ENCODE data around the gene SEC22C. TPM values are rescaled to one million over a fixed set of nuclear protein-coding genes. Genes with fewer than 3 reads are reported as not detected.
A peak's percentile ranks its signal among the peaks of the same experiment; 100 is the strongest.

Gene SEC22C
- total RNA-seq, 1 donor from 2014 or later = 55.0 TPM

GRCh38 chr3:42545284-42545900 is 36.4 kb downstream of the SEC22C start:
- Histone ChIP-seq H3K36me3 (ENCODE audit: control insufficient read depth, insufficient read depth, low read length) (no peaks in the 10 kb centered on the region), H3K4me3 (ENCODE audit: low read depth, low read length) (no peak overlapping the region), H3K27me3 (ENCODE audit: control insufficient read depth, insufficient read depth, low read length) (no peaks in the 10 kb centered on the region)
- FAIRE-seq (no peak), DNase-seq (ENCODE audit: low read depth) (no peak)
- no peak for TF ChIP-seq CTCF (IDR thresholded peaks at IDR 0.05; ENCODE audit: insufficient read depth, low read length, severe bottlenecking)

- TF ChIP-seq CTCF (IDR thresholded peaks at IDR 0.05; ENCODE audit: insufficient read depth, low read length, severe bottlenecking) = peak; percentile 20
- Histone ChIP-seq H3K4me3 (ENCODE audit: low read depth, low read length) (no peak overlapping the region), H3K36me3 (ENCODE audit: control insufficient read depth, insufficient read depth, low read length) (no peaks in the 10 kb centered on the region), H3K27me3 (ENCODE audit: control insufficient read depth, insufficient read depth, low read length) (no peaks in the 10 kb centered on the region)
- DNase-seq (ENCODE audit: low read depth) = no peak
- no peak for FAIRE-seq
These were observed 37.1 kb downstream of the SEC22C start for GRCh38 chr3:42544492-42545283.

GRCh38 chr3:42541079-42541478 is 40.7 kb downstream of the SEC22C start:
- TF ChIP-seq CTCF (IDR thresholded peaks at IDR 0.05; ENCODE audit: insufficient read depth, low read length, severe bottlenecking) = no peak
- Histone ChIP-seq H3K36me3 (ENCODE audit: control insufficient read depth, insufficient read depth, low read length) (no peaks in the 10 kb centered on the region), H3K4me3 (ENCODE audit: low read depth, low read length) (no peak overlapping the region), H3K27me3 (ENCODE audit: control insufficient read depth, insufficient read depth, low read length) (no peaks in the 10 kb centered on the region)
- DNase-seq (ENCODE audit: low read depth) (no peak), FAIRE-seq (no peak)

- FAIRE-seq (no peak), DNase-seq (ENCODE audit: low read depth) (peak; percentile 48)
- H3K27me3 ChIP-seq (ENCODE audit: control insufficient read depth, insufficient read depth, low read length) = no peaks in the 10 kb centered on the region
- peak; percentile 80 for TF ChIP-seq CTCF (IDR thresholded peaks at IDR 0.05; ENCODE audit: insufficient read depth, low read length, severe bottlenecking)
- H3K4me3 ChIP-seq (ENCODE audit: low read depth, low read length) = no peak overlapping the region
- no peaks in the 10 kb centered on the region for H3K36me3 ChIP-seq (ENCODE audit: control insufficient read depth, insufficient read depth, low read length)
These were observed 41.7 kb downstream of the SEC22C start for GRCh38 chr3:42539871-42540714.

GRCh38 chr3:42537350-42537749 is 44.4 kb downstream of the SEC22C start:
- Histone ChIP-seq H3K36me3 (ENCODE audit: control insufficient read depth, insufficient read depth, low read length) (no peaks in the 10 kb centered on the region), H3K4me3 (ENCODE audit: low read depth, low read length) (no peak overlapping the region), H3K27me3 (ENCODE audit: control insufficient read depth, insufficient read depth, low read length) (no peaks in the 10 kb centered on the region)
- no peak for TF ChIP-seq CTCF (IDR thresholded peaks at IDR 0.05; ENCODE audit: insufficient read depth, low read length, severe bottlenecking)
- DNase-seq (ENCODE audit: low read depth) (no peak), FAIRE-seq (no peak)

Data from bronchial epithelial cell (primary cell).